Mesenchymal stem cell (in vitro differentiated cells and primary cell): Measurements from ENCODE around the gene PPA1.
A peak's percentile ranks its signal among the peaks of the same experiment; 100 is the strongest.

Experiments
- DNase-seq: peaks from one replicate; pipeline ENCODE4 v3.0.0-alpha.2; 2013
- H2AFZ ChIP-seq: one replicate; pipeline ENCODE4 v1.6.1; 2013; ENCODE audit warnings: low read depth, mild to moderate bottlenecking, control low read depth, inconsistent platforms, low read length, moderate library complexity
- H2AK5ac ChIP-seq: 2 replicates; pipeline ENCODE4 v1.6.1; 2013; ENCODE audit warnings: low read length, moderate library complexity, mild to moderate bottlenecking, inconsistent platforms; ENCODE audit not compliant: severe bottlenecking
- H2BK120ac ChIP-seq: one replicate; pipeline ENCODE4 v1.6.1; 2013; ENCODE audit warnings: low read depth, mild to moderate bottlenecking, inconsistent platforms, low read length, moderate library complexity
- H2BK12ac ChIP-seq, 2 experiments: one replicate each; pipeline ENCODE4 v1.6.1; 2013; ENCODE audit warnings: inconsistent platforms in 2 of 2, low read length in 2 of 2, mild to moderate bottlenecking in 2 of 2, moderate library complexity in 2 of 2, control low read depth in 1 of 2
- H2BK15ac ChIP-seq: one replicate; pipeline ENCODE4 v1.6.1; 2013; ENCODE audit warnings: mild to moderate bottlenecking, low read depth, inconsistent platforms; ENCODE audit not compliant: poor library complexity, severe bottlenecking
- H2BK5ac ChIP-seq: 2 replicates; pipeline ENCODE4 v1.6.1; 2013; ENCODE audit warnings: low read depth, mild to moderate bottlenecking, low read length, control low read depth, inconsistent platforms; ENCODE audit not compliant: poor library complexity, severe bottlenecking
- H3K14ac ChIP-seq, 2 experiments: one replicate each; pipeline ENCODE4 v1.6.1; 2013; ENCODE audit warnings: inconsistent platforms in 2 of 2, low read length in 2 of 2, control low read depth in 1 of 2, mild to moderate bottlenecking in 1 of 2, moderate library complexity in 1 of 2
- H3K18ac ChIP-seq, 2 experiments: one replicate each; pipeline ENCODE4 v1.6.1; 2013; ENCODE audit warnings: inconsistent platforms in 2 of 2, low read length in 2 of 2, control low read depth in 1 of 2, low read depth in 1 of 2, mild to moderate bottlenecking in 1 of 2
- H3K23ac ChIP-seq, 2 experiments: one replicate each; pipeline ENCODE4 v1.6.1; 2013; ENCODE audit warnings: inconsistent platforms in 2 of 2, low read length in 2 of 2, mild to moderate bottlenecking in 2 of 2, moderate library complexity in 2 of 2, control low read depth in 1 of 2
- H3K27ac ChIP-seq: 2 replicates; pipeline ENCODE4 v1.5.1; 2013; ENCODE audit warnings: mild to moderate bottlenecking, moderate library complexity, low read length, control low read depth, inconsistent platforms; ENCODE audit not compliant: poor library complexity, severe bottlenecking
- H3K27me3 ChIP-seq, 2 experiments: 2 replicates each; pipeline versions ENCODE4 v1.6.1 to v1.7.0; 2013; ENCODE audit warnings: low read length in 2 of 2, mild to moderate bottlenecking in 2 of 2, moderate library complexity in 2 of 2, control low read depth in 1 of 2, inconsistent platforms in 1 of 2; ENCODE audit not compliant: control insufficient read depth in 1 of 2, insufficient read depth in 1 of 2
- H3K36me3 ChIP-seq, 2 experiments: 2 replicates each; pipeline versions ENCODE4 v1.6.1 to v1.7.0; 2013; ENCODE audit warnings: low read length in 2 of 2, control low read depth in 1 of 2, inconsistent platforms in 1 of 2, low read depth in 1 of 2, mild to moderate bottlenecking in 1 of 2; ENCODE audit not compliant: insufficient read depth in 2 of 2, control insufficient read depth in 1 of 2
- H3K4ac ChIP-seq, 2 experiments: one replicate each; pipeline ENCODE4 v1.6.1; 2013; ENCODE audit warnings: inconsistent platforms in 2 of 2, low read length in 2 of 2, mild to moderate bottlenecking in 2 of 2, moderate library complexity in 2 of 2, control low read depth in 1 of 2, low read depth in 1 of 2
- H3K4me1 ChIP-seq: 2 replicates; pipeline ENCODE4 v1.6.1; 2013; ENCODE audit warnings: low read depth, low read length, control low read depth; ENCODE audit not compliant: control insufficient read depth, insufficient read depth
- H3K4me2 ChIP-seq: 2 replicates; pipeline ENCODE4 v1.6.1; 2013; ENCODE audit warnings: low read length, mild to moderate bottlenecking, inconsistent platforms; ENCODE audit not compliant: poor library complexity, severe bottlenecking
- H3K4me3 ChIP-seq, 2 experiments: 2 replicates each; pipeline versions ENCODE4 v1.5.1 to v1.7.0; 2013; ENCODE audit warnings: low read length in 2 of 2, mild to moderate bottlenecking in 2 of 2, control low read depth in 1 of 2, low read depth in 1 of 2; ENCODE audit not compliant: insufficient read depth in 1 of 2
- H3K79me1 ChIP-seq: replicated peaks from 2 replicates; pipeline ENCODE4 v1.6.1; 2013; ENCODE audit warnings: mild to moderate bottlenecking, control low read depth, low read length, inconsistent platforms; ENCODE audit not compliant: poor library complexity, severe bottlenecking
- H3K9ac ChIP-seq: 2 replicates; pipeline ENCODE4 v1.7.0; 2013; ENCODE audit warnings: mild to moderate bottlenecking, low read length, moderate library complexity
- H3K9me3 ChIP-seq: 2 replicates; pipeline ENCODE4 v1.7.0; 2013; ENCODE audit warnings: mild to moderate bottlenecking, low read length; ENCODE audit not compliant: control insufficient read depth
- H4K8ac ChIP-seq: one replicate; pipeline ENCODE4 v1.6.1; 2013; ENCODE audit warnings: inconsistent platforms, mild to moderate bottlenecking, low read length, moderate library complexity
- H4K91ac ChIP-seq: one replicate; pipeline ENCODE4 v1.6.1; 2013; ENCODE audit warnings: mild to moderate bottlenecking, low read length, inconsistent platforms
- WGBS: methylation state at CpG from one replicate; pipeline ENCODE4 v1.1.7; 2013; ENCODE audit warnings: mixed read lengths; 5-methylcytosine and 5-hydroxymethylcytosine counted together

Gene PPA1

GRCh38 chr10:70163448-70163847 lies 69.8 kb downstream of the PPA1 start:
- no peaks in the 10 kb centered on the region for H3K27me3 ChIP-seq
- no peak for DNase-seq
- no peak overlapping the region for H2AFZ ChIP-seq
- H2AK5ac ChIP-seq, result no peak overlapping the region
- H2BK120ac ChIP-seq, result no peak overlapping the region
- H2BK5ac ChIP-seq, result no peak overlapping the region
- 98% methylated on average over 4 of the region's 4 CpGs for WGBS
- no peak overlapping the region for H2BK15ac ChIP-seq
- H2BK12ac ChIP-seq, result no peak overlapping the region
- no peak overlapping the region for H3K23ac ChIP-seq
- H3K18ac ChIP-seq, result no peak overlapping the region
- no peak overlapping the region for H3K4me2 ChIP-seq
- H3K9ac ChIP-seq, result no peak overlapping the region
- H3K4ac ChIP-seq, result no peak overlapping the region
- H4K91ac ChIP-seq, result no peak overlapping the region
- no peak overlapping the region for H3K27ac ChIP-seq
- H3K4me1 ChIP-seq, result peaks cover 5% of the 10 kb centered on the region
- no peaks in the 10 kb centered on the region for H3K9me3 ChIP-seq
- H4K8ac ChIP-seq, result no peak overlapping the region
- H3K79me1 ChIP-seq, result no peaks in the 10 kb centered on the region
- H3K36me3 ChIP-seq, result peaks cover 4 to 86% of the 10 kb centered on the region in 2 experiments
- no peak overlapping the region for H3K14ac ChIP-seq
- H3K4me3 ChIP-seq, result no peak overlapping the region

GRCh38 chr10:70162892-70163201 lies 70.4 kb downstream of the PPA1 start:
- Histone ChIP-seq H3K4me2 (no peak overlapping the region), H2AK5ac (no peak overlapping the region), H3K9ac (peak overlapping the region; percentile 0), H4K91ac (no peak overlapping the region), H3K23ac (no peak overlapping the region), H3K18ac (no peak overlapping the region), H3K27me3 (no peaks in the 10 kb centered on the region), H3K36me3 (peaks cover 9 to 88% of the 10 kb centered on the region in 2 experiments), H3K4ac (no peak overlapping the region), H3K27ac (no peak overlapping the region), H2BK5ac (no peak overlapping the region), H2AFZ (no peak overlapping the region), H3K4me1 (peaks cover 5% of the 10 kb centered on the region), H2BK15ac (no peak overlapping the region), H3K4me3 (no peak overlapping the region), H4K8ac (no peak overlapping the region), H2BK12ac (no peak overlapping the region), H3K79me1 (peaks cover 4% of the 10 kb centered on the region), H3K14ac (no peak overlapping the region), H3K9me3 (no peaks in the 10 kb centered on the region), H2BK120ac (no peak overlapping the region)
- WGBS, result no CpG with 5 or more reads among the region's 1 CpG
- peak; percentile 33 for DNase-seq

- Histone ChIP-seq H3K4ac (no peak overlapping the region), H3K79me1 (peaks cover 5% of the 10 kb centered on the region), H3K27me3 (no peaks in the 10 kb centered on the region), H3K14ac (no peak overlapping the region), H3K23ac (no peak overlapping the region), H3K4me1 (peaks cover 4% of the 10 kb centered on the region), H3K4me2 (no peak overlapping the region), H2BK12ac (no peak overlapping the region), H2AFZ (no peak overlapping the region), H4K91ac (no peak overlapping the region), H2BK15ac (no peak overlapping the region), H3K27ac (no peak overlapping the region), H3K4me3 (peak overlapping the region in 1 of 2 experiments; percentile 12), H2BK120ac (no peak overlapping the region), H2AK5ac (no peak overlapping the region), H3K9me3 (no peaks in the 10 kb centered on the region), H3K36me3 (peaks cover 9 to 88% of the 10 kb centered on the region in 2 experiments), H3K18ac (no peak overlapping the region), H3K9ac (peak overlapping the region; percentile 0), H2BK5ac (no peak overlapping the region), H4K8ac (no peak overlapping the region)
- 97% methylated on average over 1 of the region's 2 CpGs for WGBS
- peak; percentile 28 for DNase-seq
Measured at GRCh38 chr10:70162151-70162891, 70.9 kb downstream of the PPA1 start.

- Histone ChIP-seq H3K4me3 (no peak overlapping the region), H3K4me1 (peaks cover 3% of the 10 kb centered on the region), H3K27ac (no peak overlapping the region), H3K14ac (no peak overlapping the region), H2BK5ac (no peak overlapping the region), H3K18ac (no peak overlapping the region), H3K36me3 (peaks cover 17 to 89% of the 10 kb centered on the region in 2 experiments), H2AK5ac (no peak overlapping the region), H2BK15ac (no peak overlapping the region), H2AFZ (no peak overlapping the region), H3K4ac (no peak overlapping the region), H3K79me1 (peaks cover 10% of the 10 kb centered on the region), H3K9ac (no peak overlapping the region), H4K91ac (no peak overlapping the region), H3K23ac (no peak overlapping the region), H3K27me3 (no peaks in the 10 kb centered on the region), H3K9me3 (no peaks in the 10 kb centered on the region), H3K4me2 (no peak overlapping the region), H2BK120ac (no peak overlapping the region), H2BK12ac (no peak overlapping the region), H4K8ac (no peak overlapping the region)
- 60% methylated on average over 1 of the region's 1 CpG for WGBS
- no peak for DNase-seq
Measured at GRCh38 chr10:70160798-70161197, 72.4 kb downstream of the PPA1 start.
